ENCODE data around the gene GYPC.
"Not testable (repeated sequence)": the region's sequence is repeated elsewhere in the genome, so short reads cannot be mapped to it uniquely, and the experiment has no call there.

Gene GYPC

GRCh38 chr2:126668254-126668653 lies 12.3 kb downstream of the GYPC start:
- no peak for DNase-seq (ENCODE audit: low read depth in 2 of 2)

GRCh38 chr2:126669772-126670171 lies 13.8 kb downstream of the GYPC start:
- DNase-seq (ENCODE audit: low read depth in 2 of 2), result no peak

GRCh38 chr2:126671488-126671887 lies 15.5 kb downstream of the GYPC start:
- no peak for DNase-seq (ENCODE audit: low read depth in 2 of 2)

GRCh38 chr2:126672980-126673605 lies 17.1 kb downstream of the GYPC start:
- no peak for DNase-seq (ENCODE audit: low read depth in 2 of 2)

- no peak for DNase-seq (ENCODE audit: low read depth in 2 of 2)
Observed at GRCh38 chr2:126674075-126674744, 18.3 kb downstream of the GYPC start.

GRCh38 chr2:126675637-126676036 lies 19.7 kb downstream of the GYPC start:
- no peak for DNase-seq (ENCODE audit: low read depth in 2 of 2)

GRCh38 chr2:126676221-126677175 lies 20.5 kb downstream of the GYPC start:
- no peak for DNase-seq (ENCODE audit: low read depth in 2 of 2)

GRCh38 chr2:126677176-126677538 lies 21.2 kb downstream of the GYPC start:
- DNase-seq (ENCODE audit: low read depth in 2 of 2), result no peak

GRCh38 chr2:126678269-126679065 lies 22.5 kb downstream of the GYPC start:
- DNase-seq (ENCODE audit: low read depth in 2 of 2), result no peak

- DNase-seq (ENCODE audit: low read depth in 2 of 2), result no peak
Observed at GRCh38 chr2:126679094-126679713, 23.2 kb downstream of the GYPC start.

- no peak for DNase-seq (ENCODE audit: low read depth in 2 of 2)
Observed at GRCh38 chr2:126681505-126681904, 25.5 kb downstream of the GYPC start.

GRCh38 chr2:126685629-126686028 lies 29.7 kb downstream of the GYPC start:
- DNase-seq (ENCODE audit: low read depth in 2 of 2), result no peak

- DNase-seq (ENCODE audit: low read depth in 2 of 2), result no peak
Observed at GRCh38 chr2:126686286-126686685, 30.3 kb downstream of the GYPC start.

- DNase-seq (ENCODE audit: low read depth in 2 of 2), result no peak
Observed at GRCh38 chr2:126686841-126687485, 31.0 kb downstream of the GYPC start.

GRCh38 chr2:126687503-126687902 lies 31.5 kb downstream of the GYPC start:
- DNase-seq (ENCODE audit: low read depth in 2 of 2), result no peak

GRCh38 chr2:126688594-126688993 lies 32.6 kb downstream of the GYPC start:
- DNase-seq (ENCODE audit: low read depth in 2 of 2), result not testable (repeated sequence)

GRCh38 chr2:126692241-126692640 lies 36.3 kb downstream of the GYPC start:
- DNase-seq (ENCODE audit: low read depth in 2 of 2), result not testable (repeated sequence)

- DNase-seq (ENCODE audit: low read depth in 2 of 2), result not testable (repeated sequence)
Observed at GRCh38 chr2:126692934-126693592, 37.1 kb downstream of the GYPC start.

GRCh38 chr2:126696644-126697520 lies 40.9 kb downstream of the GYPC start:
- no peak for DNase-seq (ENCODE audit: low read depth in 2 of 2)

All from stimulated activated CD4-positive, alpha-beta T cell treated with anti-CD3 and anti-CD28 coated beads, Interleukin-12 subunit alpha, Interleukin-12 subunit beta, amount 100 ng/mL, for 24 hours (primary cell).